HepG2 (cell line): ENCODE results near the gene MYH7B. TPM values are rescaled to one million over a fixed set of nuclear protein-coding genes. Genes with fewer than 3 reads are reported as not detected.

Source experiments
- ETV6 ChIP-seq: sonication (generic); formaldehyde crosslinking; conservative IDR thresholded peaks from 2 replicates; pipeline ENCODE4 v1.4.0; 2020; ENCODE audit warnings: missing genetic modification reagents
- NCOR1 ChIP-seq: fragments of 200-600 bp; sonication (generic); IDR thresholded peaks from 2 replicates; pipeline ENCODE4 v1.7.0; 2017; ENCODE audit warnings: antibody characterized with exemption, low read length, borderline replicate concordance
- PRMT3 ChIP-seq: sonication (generic); formaldehyde crosslinking; IDR thresholded peaks from 2 replicates; pipeline ENCODE4 v1.8.1; 2022; ENCODE audit warnings: low read depth, mild to moderate bottlenecking, moderate library complexity, missing genetic modification reagents, borderline replicate concordance
- RFX3 ChIP-seq: IDR thresholded peaks from 2 replicates; pipeline ENCODE4 v1.6.1; 2016; ENCODE audit warnings: missing biosample characterization, missing genetic modification reagents
- TEAD3 ChIP-seq: optimal IDR thresholded peaks from 2 replicates; pipeline ENCODE3; 2016; ENCODE audit warnings: borderline replicate concordance
- ZFYVE20 ChIP-seq: sonication (generic); formaldehyde crosslinking; IDR thresholded peaks from 2 replicates; pipeline ENCODE4 v1.8.0; 2023; ENCODE audit warnings: low read depth, mild to moderate bottlenecking, moderate library complexity, missing genetic modification reagents, borderline replicate concordance
- ZNF296 ChIP-seq: sonication (generic); formaldehyde crosslinking; conservative IDR thresholded peaks from 2 replicates; pipeline ENCODE4 v1.5.0; 2020; ENCODE audit warnings: mild to moderate bottlenecking, missing genetic modification reagents
- ZNF430 ChIP-seq: sonication (generic); formaldehyde crosslinking; IDR thresholded peaks from 2 replicates; pipeline ENCODE4 v1.9.0; 2021; ENCODE audit warnings: mild to moderate bottlenecking, missing genetic modification reagents
- ZNF556 ChIP-seq: sonication (generic); formaldehyde crosslinking; IDR thresholded peaks from 2 replicates; pipeline ENCODE4 v1.4.0; 2020; ENCODE audit warnings: mild to moderate bottlenecking, missing genetic modification reagents, borderline replicate concordance
- ZNF670 ChIP-seq: sonication (generic); formaldehyde crosslinking; IDR thresholded peaks from 2 replicates; pipeline ENCODE4 v1.8.0; 2022; ENCODE audit warnings: mild to moderate bottlenecking, missing genetic modification reagents, borderline replicate concordance
- polyA plus RNA-seq, 8 experiments: library from polyadenylated mRNA; depleted of rRNA in 3 of 8; stranded (reverse) in 7 of 8; unstranded in 1 of 8; fragments of >200 nt; fragmentation: Illumina TruSeq in 4 of 8; extraction: Trizol in 4 of 8; gene quantifications; 2 replicates each; pipeline versions ENCODE4 v1.2.1 to v1.2.3, GENCODE V29; 2011 to 2016; ENCODE audit warnings: low read depth in 4 of 8, missing spikeins in 1 of 8, mixed read lengths in 1 of 8; ENCODE audit not compliant: insufficient read depth in 1 of 8
- total RNA-seq, 5 experiments: library from RNA; depleted of rRNA; stranded (reverse); fragments of >200 nt; fragmentation: Illumina TruSeq; extraction: Trizol; gene quantifications; 2 replicates each; pipeline ENCODE4 v1.2.3, GENCODE V29; 2016; ENCODE audit warnings: low read depth in 1 of 5
- TF ChIP-seq, protein P1 (sequence below): sonication (generic); formaldehyde crosslinking; IDR thresholded peaks from 2 replicates; pipeline ENCODE4 v1.4.0; 2020; ENCODE audit warnings: mild to moderate bottlenecking, missing genetic modification reagents
- TF ChIP-seq, protein P2 (sequence below): sonication (generic); formaldehyde crosslinking; IDR thresholded peaks from 2 replicates; pipeline ENCODE4 v1.5.1; 2020; ENCODE audit warnings: mild to moderate bottlenecking, missing genetic modification reagents, borderline replicate concordance
- TF ChIP-seq, protein P3 (sequence below): sonication (generic); formaldehyde crosslinking; IDR thresholded peaks from 2 replicates; pipeline ENCODE4 v1.5.1; 2020; ENCODE audit warnings: mild to moderate bottlenecking, missing genetic modification reagents, moderate library complexity
- TF ChIP-seq, protein P4 (sequence below), 2 experiments: sonication (generic) in 1 of 2; formaldehyde crosslinking in 1 of 2; IDR thresholded peaks; 2 replicates each; pipeline versions ENCODE4 v1.4.0 to v1.6.1; 2018 to 2020; ENCODE audit warnings: missing genetic modification reagents in 2 of 2, borderline replicate concordance in 1 of 2, low read depth in 1 of 2, mild to moderate bottlenecking in 1 of 2, missing biosample characterization in 1 of 2

The MYH7B gene
- total and polyA plus RNA-seq, 2 of the 13 experiments (the other 11 are each of a cell fraction or from before 2014, with no cell fraction given): 0.05 to 0.20 TPM

DNA sequence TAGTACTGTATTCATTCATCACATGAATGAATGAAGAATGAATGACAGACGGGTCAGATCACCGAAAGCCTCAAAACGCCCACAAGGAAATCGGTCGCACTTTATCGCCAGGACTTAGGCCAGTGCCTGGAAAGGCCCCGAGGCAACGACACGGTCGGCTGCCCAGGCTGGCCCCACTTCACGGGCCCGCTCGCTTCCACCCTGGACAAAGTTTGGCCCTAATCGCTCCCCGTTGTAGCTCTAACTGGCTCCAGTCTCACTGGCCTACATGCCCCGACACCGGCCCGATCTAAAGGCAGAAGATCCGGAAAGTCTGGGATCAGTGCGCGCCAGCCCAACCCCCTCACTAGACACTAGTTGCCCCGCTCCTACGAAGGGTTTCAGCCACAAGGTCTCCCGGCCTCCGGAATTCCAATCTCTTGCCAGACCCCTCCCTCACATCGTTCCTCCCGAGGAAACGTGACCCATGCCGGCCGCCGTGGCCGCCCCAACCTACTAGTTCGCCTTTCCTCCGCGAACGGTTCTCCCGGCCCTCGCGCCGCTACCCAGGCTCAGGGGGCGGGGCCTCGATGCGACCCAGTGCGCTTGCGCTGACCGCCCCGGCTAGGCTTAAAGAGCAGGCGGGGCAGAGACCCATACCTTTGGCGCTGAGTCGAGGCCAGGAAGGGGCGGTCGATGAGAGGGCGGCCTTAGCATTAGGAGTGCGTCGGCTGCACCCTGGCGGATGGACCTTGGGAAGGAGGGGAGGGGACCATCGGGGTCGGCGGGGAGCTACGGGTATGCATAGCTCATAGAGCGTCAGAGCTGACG, at the start of gene MYH7B, which contains the start of gene GSS (continued):
- TF ChIP-seq, protein P1, sequence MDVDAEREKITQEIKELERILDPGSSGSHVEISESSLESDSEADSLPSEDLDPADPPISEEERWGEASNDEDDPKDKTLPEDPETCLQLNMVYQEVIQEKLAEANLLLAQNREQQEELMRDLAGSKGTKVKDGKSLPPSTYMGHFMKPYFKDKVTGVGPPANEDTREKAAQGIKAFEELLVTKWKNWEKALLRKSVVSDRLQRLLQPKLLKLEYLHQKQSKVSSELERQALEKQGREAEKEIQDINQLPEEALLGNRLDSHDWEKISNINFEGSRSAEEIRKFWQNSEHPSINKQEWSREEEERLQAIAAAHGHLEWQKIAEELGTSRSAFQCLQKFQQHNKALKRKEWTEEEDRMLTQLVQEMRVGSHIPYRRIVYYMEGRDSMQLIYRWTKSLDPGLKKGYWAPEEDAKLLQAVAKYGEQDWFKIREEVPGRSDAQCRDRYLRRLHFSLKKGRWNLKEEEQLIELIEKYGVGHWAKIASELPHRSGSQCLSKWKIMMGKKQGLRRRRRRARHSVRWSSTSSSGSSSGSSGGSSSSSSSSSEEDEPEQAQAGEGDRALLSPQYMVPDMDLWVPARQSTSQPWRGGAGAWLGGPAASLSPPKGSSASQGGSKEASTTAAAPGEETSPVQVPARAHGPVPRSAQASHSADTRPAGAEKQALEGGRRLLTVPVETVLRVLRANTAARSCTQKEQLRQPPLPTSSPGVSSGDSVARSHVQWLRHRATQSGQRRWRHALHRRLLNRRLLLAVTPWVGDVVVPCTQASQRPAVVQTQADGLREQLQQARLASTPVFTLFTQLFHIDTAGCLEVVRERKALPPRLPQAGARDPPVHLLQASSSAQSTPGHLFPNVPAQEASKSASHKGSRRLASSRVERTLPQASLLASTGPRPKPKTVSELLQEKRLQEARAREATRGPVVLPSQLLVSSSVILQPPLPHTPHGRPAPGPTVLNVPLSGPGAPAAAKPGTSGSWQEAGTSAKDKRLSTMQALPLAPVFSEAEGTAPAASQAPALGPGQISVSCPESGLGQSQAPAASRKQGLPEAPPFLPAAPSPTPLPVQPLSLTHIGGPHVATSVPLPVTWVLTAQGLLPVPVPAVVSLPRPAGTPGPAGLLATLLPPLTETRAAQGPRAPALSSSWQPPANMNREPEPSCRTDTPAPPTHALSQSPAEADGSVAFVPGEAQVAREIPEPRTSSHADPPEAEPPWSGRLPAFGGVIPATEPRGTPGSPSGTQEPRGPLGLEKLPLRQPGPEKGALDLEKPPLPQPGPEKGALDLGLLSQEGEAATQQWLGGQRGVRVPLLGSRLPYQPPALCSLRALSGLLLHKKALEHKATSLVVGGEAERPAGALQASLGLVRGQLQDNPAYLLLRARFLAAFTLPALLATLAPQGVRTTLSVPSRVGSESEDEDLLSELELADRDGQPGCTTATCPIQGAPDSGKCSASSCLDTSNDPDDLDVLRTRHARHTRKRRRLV (CRISPR knock-in tag): peak; percentile 66; the same call in 1 of the 2 replicates
- TF ChIP-seq, protein P2, sequence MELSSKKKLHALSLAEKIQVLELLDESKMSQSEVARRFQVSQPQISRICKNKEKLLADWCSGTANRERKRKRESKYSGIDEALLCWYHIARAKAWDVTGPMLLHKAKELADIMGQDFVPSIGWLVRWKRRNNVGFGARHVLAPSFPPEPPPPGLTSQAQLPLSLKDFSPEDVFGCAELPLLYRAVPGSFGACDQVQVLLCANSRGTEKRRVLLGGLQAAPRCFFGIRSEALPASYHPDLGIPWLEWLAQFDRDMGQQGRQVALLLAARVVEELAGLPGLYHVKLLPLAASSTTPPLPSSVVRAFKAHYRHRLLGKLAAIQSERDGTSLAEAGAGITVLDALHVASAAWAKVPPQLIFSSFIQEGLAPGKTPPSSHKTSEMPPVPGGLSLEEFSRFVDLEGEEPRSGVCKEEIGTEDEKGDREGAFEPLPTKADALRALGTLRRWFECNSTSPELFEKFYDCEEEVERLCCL: no peak; the same call in 1 of the 2 replicates
- TF ChIP-seq TEAD3: peak; percentile 81
- peak; percentile 49; the same call in 1 of the 2 replicates for TF ChIP-seq NCOR1
- TF ChIP-seq, protein P3, sequence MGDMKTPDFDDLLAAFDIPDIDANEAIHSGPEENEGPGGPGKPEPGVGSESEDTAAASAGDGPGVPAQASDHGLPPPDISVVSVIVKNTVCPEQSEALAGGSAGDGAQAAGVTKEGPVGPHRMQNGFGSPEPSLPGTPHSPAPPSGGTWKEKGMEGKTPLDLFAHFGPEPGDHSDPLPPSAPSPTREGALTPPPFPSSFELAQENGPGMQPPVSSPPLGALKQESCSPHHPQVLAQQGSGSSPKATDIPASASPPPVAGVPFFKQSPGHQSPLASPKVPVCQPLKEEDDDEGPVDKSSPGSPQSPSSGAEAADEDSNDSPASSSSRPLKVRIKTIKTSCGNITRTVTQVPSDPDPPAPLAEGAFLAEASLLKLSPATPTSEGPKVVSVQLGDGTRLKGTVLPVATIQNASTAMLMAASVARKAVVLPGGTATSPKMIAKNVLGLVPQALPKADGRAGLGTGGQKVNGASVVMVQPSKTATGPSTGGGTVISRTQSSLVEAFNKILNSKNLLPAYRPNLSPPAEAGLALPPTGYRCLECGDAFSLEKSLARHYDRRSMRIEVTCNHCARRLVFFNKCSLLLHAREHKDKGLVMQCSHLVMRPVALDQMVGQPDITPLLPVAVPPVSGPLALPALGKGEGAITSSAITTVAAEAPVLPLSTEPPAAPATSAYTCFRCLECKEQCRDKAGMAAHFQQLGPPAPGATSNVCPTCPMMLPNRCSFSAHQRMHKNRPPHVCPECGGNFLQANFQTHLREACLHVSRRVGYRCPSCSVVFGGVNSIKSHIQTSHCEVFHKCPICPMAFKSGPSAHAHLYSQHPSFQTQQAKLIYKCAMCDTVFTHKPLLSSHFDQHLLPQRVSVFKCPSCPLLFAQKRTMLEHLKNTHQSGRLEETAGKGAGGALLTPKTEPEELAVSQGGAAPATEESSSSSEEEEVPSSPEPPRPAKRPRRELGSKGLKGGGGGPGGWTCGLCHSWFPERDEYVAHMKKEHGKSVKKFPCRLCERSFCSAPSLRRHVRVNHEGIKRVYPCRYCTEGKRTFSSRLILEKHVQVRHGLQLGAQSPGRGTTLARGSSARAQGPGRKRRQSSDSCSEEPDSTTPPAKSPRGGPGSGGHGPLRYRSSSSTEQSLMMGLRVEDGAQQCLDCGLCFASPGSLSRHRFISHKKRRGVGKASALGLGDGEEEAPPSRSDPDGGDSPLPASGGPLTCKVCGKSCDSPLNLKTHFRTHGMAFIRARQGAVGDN: peak; percentile 100
- TF ChIP-seq ZNF430 (CRISPR knock-in tag): peak; percentile 95
- peak; percentile 99 for TF ChIP-seq ZNF556 (CRISPR knock-in tag)
- peak; percentile 52; the same call in 1 of the 2 replicates for TF ChIP-seq PRMT3 (CRISPR knock-in tag)
- TF ChIP-seq RFX3 (CRISPR knock-in tag): no peak; the same call in 1 of the 2 replicates
- TF ChIP-seq ZNF296: peak; percentile 85; the same call in 1 of the 2 replicates
- TF ChIP-seq, protein P4, sequence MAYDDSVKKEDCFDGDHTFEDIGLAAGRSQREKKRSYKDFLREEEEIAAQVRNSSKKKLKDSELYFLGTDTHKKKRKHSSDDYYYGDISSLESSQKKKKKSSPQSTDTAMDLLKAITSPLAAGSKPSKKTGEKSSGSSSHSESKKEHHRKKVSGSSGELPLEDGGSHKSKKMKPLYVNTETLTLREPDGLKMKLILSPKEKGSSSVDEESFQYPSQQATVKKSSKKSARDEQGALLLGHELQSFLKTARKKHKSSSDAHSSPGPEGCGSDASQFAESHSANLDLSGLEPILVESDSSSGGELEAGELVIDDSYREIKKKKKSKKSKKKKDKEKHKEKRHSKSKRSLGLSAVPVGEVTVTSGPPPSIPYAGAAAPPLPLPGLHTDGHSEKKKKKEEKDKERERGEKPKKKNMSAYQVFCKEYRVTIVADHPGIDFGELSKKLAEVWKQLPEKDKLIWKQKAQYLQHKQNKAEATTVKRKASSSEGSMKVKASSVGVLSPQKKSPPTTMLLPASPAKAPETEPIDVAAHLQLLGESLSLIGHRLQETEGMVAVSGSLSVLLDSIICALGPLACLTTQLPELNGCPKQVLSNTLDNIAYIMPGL (CRISPR knock-in tag; IDR thresholded peaks at IDR 0.05; ENCODE audit: borderline replicate concordance in 1 of 2, low read depth in 1 of 2): peak; percentile 98 to 100
- no peak for TF ChIP-seq ZFYVE20 (CRISPR knock-in tag)
- TF ChIP-seq ZNF670 (CRISPR knock-in tag): peak; percentile 68; the same call in 1 of the 2 replicates
- peak; percentile 86 for TF ChIP-seq ETV6 (CRISPR knock-in tag)
